SIG-M5 treated with dmso at 0.1 percent for 504 hours (cell line): ENCODE results near the gene APOL5.

Source experiments
- DNase-seq: peaks from one replicate; lab custom pipeline; 2025; ENCODE audit not compliant: unreplicated experiment; lab: John Stamatoyannopoulos, UW

Gene APOL5

GRCh38 chr22:35739931-35740380 lies 22.3 kb downstream of the APOL5 start:
- DNase-seq = no peak

- no peak for DNase-seq
These were observed 22.9 kb downstream of the APOL5 start for GRCh38 chr22:35740616-35741015.

- no peak for DNase-seq
These were observed 24.8 kb downstream of the APOL5 start for GRCh38 chr22:35742342-35743100.

DNA sequence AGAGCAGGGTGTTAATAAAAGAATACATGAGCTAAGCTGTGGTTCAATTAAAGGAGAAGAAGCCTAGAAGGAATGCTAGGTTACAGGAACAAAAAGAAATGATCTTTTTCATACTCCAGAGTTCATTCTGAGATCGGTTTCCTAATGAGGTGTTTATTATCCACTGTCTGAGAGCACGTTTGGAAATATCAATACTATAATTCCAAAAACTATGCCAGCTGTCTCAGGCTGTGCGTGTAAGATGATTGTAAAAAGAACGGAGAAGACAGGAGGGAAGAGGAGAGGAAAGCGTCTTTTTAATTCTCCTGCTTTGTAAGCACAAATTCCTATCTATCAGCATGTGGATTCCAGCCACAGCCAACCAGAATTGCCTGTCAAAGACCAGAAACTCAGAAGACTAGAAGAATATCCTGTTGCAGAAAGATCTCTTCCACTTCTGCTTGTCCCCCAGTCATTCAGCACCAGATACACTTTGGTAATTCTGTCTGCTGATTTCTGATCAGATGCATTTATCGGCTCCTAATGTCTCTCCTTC lies 25.7 kb downstream of the APOL5 start:
- DNase-seq = no peak

- DNase-seq = no peak
These were observed 28.6 kb downstream of the APOL5 start for GRCh38 chr22:35746248-35746647.

DNA sequence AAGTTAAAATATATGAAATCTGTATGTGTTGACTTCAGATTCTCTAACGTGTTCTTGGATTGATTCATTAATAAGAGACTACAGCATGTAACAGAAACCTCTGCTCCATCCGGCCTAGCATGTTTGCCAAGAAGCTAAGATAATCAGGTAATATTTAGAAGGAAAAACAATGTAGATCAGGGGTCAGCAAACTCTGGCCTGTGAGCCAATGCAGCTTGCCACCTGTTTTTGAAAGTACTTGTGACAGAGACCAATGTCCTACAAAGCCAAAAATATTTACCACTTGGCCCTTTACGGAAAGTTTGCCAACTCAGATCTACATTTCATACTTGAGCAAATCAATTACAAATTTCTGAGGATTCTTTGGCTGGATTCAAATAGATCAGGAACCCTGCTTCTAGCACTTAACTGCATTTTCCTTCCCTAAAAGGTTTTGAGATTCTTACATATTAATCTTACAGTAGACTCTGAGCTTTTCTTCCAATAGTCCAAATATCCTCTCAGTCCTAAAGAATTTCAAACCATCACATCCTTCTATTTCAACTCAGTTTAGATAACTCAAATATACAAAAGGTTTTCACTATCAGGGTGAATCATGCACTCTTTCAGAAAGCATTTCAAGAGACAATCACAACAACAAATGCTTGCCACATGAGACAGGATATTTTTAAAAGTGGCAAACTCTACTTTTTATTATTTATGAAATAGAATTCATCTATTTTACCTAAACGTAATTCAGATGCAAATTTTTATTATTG lies 29.5 kb downstream of the APOL5 start:
- DNase-seq = no peak

DNA sequence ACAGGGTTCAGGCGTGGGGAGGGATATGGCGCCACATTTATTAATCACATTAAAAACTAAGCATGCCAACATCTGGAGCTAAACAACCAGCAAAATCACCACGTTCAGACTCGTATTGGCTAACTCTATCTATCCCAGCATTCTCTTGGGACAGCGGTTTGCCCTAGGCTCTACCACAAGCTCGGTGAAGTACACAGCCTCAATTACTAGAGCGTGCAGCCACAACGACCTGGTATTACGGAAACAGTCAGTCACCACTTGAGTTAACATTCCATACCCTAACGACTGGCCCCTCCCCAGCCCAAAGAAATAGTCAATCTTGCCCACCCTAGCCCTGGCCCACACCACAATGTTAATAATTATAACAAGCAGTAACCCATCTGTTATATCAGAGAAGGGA lies 32.1 kb downstream of the APOL5 start:
- DNase-seq = no peak

DNA sequence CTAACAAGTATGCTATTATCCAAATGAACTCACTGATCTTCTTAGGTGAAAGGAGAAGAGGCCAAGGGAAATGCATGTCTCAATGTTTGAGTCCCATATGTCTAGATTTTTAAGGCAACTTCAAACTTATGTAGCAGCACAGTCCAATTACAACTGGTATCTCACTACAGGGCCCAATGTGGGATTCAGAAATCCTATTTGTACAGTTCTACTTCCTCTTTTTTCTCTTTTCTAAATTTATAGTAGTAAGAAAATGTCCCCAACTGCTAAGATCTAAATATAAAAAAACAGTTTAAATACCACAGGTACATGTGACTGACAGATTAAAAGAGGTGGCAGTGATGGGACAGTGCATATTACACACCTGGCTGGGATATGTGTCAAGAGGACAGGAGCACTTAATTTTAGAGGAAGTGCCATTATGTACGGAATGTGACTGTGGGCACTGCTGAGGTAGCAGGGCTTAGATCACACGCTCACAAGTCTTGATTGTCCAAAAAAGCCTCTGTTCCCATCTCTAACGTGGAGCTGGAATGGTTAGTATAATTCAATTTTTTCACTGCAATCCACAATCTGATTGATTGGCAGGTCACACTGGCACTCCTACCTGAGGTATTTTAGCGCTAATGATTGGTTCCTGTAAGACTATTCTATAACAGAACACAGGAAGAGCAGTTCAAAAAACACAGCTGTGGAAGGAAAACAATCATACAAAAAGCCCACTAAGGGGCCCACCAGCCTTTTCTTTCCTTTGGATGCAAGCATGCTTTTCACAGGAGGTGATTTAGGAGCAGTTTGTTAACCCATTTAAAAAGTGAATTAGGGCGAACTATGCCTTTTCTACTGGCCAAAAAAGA lies 34.6 kb downstream of the APOL5 start:
- peak; percentile 13 for DNase-seq

DNA sequence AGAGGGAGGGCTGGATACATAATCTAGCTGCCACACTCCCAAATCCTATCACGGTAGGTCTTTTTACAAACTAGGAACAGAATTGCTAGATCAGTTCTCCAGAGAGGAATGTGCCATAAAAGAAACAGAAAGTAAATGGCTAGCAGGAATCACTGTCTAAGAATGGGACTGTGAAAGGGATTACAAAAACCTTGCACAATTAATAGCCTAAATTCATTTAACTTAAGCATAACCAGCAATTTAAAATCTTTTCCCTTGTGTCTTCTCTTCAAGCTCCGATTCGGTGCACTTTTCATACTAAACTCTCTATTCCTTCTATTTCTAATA lies 35.2 kb downstream of the APOL5 start:
- no peak for DNase-seq

DNA sequence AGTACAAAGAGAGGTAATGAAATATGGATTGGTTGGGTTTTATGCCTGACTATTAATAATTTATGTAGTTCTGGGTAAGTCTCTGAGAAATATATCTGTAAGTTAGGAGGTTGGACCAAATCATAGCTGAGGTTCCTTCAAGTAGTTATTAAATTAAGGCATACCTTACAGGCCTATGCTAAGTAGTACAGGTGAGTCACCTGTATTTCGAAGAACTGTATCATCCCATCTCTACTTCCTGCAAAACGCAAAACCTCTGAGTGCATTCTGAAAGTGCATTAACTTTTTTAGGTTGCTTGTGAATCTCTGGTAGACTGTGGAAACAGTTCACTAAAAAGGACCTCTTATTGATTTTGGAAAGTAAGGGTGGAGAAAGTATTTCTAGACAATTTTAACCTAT lies 37.1 kb downstream of the APOL5 start:
- DNase-seq = no peak

DNA sequence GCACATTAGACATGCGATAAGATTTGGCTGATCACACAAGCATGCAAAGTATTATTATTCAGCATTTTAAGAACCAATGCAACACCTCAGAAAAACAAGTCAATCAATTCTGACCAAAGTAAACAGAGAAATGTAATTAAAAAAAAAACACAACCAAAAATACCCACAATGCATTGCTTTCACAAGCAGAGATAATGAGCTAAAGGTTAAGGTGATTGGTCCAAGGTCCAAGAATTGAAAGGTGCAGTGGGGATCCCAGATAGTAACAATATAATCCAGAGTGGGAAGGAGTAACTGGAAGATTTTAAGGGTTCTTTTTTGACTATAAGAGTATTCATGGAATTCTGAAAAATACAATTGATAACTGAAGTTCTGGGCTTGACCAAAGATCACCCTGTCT lies 39.0 kb downstream of the APOL5 start:
- DNase-seq = no peak

GRCh38 chr22:35758394-35758793 lies 40.7 kb downstream of the APOL5 start:
- no peak for DNase-seq

- DNase-seq = no peak
These were observed 43.4 kb downstream of the APOL5 start for GRCh38 chr22:35761037-35761436.

DNA sequence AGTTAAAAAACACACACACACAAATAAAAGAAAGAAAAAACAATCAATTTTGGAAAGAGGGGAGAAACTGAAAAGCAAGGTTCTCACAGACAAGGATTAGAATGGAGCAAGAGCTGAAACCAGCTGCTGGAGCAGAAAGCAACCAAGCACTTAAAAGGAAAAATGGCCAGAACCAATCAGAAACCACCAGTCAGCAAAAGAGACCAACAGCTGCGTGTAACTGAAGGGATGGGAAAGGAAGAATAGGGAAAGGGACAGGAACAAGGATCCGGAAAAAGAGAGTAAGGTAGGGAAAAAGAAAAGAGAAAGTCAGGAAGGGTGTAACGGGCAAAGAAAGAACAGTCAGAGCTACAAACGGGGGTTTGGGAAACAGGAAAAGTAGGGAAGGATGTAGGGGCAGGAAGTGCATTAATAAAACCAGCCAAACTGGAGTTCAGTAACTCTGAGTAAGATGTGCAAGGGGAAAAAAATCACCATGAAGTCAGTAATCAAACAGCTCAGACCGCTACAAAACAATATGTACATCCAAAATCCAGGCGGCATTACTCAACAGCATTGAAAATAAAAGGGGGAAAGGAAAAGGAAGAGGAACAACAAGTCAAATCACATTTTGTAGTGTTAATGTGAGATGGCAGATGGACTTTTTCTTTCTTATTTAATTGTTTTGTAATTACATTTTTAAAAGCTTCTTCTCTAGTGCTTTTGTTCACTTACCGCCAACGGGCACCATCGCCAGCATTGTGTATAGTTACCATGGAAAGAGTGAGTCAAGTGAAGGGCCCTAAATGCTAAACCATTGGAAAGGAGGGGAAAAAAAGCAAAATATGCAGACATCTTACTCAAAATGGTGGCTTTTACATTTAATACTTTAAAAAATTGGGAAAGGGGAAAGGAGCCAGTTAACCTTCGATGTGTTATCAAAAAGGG lies 49.2 kb downstream of the APOL5 start:
- DNase-seq = no peak

DNA sequence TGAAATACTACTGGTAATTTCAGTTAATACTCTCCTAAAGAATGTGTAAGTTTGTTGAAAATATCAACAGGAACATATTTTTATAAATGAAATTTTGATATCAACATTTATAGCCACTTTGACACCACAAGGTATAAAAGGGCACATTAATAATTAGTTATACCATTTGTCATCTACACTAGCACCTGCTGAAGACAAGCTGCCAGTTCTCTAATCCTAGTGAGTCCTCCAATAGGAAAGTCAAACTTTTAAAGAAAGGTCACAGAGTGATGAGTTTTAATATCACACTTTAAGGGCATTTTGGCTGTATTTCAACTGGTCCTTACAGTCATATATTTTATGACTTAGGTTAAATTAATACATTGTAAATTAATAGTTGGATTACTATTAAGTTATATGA lies 52.3 kb downstream of the APOL5 start:
- no peak for DNase-seq

- DNase-seq = no peak
These were observed 57.7 kb downstream of the APOL5 start for GRCh38 chr22:35775339-35775738.

- no peak for DNase-seq
These were observed 59.8 kb downstream of the APOL5 start for GRCh38 chr22:35777335-35777975.
